Measurements from ENCODE around the gene NFIB.

The NFIB gene

DNA sequence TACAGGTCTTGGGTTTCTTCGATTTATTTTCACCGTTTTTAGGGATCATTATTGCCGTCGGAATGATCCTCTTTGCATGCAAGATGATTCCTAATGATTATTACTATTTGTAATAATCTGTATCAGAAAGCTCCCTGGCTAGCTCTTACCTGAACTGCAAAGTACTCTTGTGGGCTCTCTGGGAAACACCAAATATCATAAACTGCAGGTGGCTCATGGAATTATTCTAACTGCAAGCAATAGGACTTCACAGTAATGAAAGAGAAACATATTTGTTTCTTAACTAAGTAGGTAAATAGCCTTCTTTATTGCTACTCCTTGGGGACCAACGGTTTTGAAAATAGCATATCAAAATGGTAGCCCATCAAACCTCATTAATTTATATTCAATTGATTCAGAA lies 219.4 kb downstream of the NFIB start:
- TF ChIP-seq POU2F2 (IDR thresholded peaks at IDR 0.05; ENCODE audit: low read depth, low read length) = no peak
- TF ChIP-seq POLR2AphosphoS5 (IDR thresholded peaks at IDR 0.05; ENCODE audit: low read depth, low read length) = no peak
- FAIRE-seq = no peak

DNA sequence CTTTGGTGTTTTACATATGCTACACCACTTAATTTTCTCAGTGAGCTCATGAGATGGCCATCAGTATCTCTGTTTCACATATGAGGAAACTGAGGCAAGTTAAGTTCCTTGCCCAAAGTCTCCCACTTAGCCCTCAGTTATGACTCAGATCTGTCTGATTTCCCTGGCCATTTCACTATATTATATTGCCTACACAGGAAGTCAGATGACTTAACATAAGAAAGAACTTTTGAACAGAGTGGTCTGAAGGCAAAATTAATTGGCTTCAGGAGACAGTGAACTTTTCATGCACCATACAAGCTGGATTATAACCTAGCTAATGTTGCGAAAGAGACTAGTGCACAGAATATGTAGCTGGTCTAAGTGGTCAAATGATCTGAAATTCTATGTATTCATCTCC lies 221.6 kb downstream of the NFIB start:
- FAIRE-seq (no peak), DNase-seq (ENCODE audit: insufficient read length, low spot score) (no peak)
- TF ChIP-seq POU2F2 (IDR thresholded peaks at IDR 0.05; ENCODE audit: low read depth, low read length) (no peak), POLR2A (IDR thresholded peaks at IDR 0.05; ENCODE audit: low read depth, low read length) (no peak), POLR2AphosphoS5 (IDR thresholded peaks at IDR 0.05; ENCODE audit: low read depth, low read length) (no peak), PAX5 (IDR thresholded peaks at IDR 0.05; ENCODE audit: insufficient read depth, low read length, severe bottlenecking) (no peak), TAF1 (IDR thresholded peaks at IDR 0.05; ENCODE audit: low read depth, low read length) (no peak), SPI1 (IDR thresholded peaks at IDR 0.05; ENCODE audit: low read depth, low read length) (no peak)

More for the DNA sequence above, 219.4 kb downstream of the NFIB start:
- no peak for DNase-seq (ENCODE audit: insufficient read length, low spot score)

DNA sequence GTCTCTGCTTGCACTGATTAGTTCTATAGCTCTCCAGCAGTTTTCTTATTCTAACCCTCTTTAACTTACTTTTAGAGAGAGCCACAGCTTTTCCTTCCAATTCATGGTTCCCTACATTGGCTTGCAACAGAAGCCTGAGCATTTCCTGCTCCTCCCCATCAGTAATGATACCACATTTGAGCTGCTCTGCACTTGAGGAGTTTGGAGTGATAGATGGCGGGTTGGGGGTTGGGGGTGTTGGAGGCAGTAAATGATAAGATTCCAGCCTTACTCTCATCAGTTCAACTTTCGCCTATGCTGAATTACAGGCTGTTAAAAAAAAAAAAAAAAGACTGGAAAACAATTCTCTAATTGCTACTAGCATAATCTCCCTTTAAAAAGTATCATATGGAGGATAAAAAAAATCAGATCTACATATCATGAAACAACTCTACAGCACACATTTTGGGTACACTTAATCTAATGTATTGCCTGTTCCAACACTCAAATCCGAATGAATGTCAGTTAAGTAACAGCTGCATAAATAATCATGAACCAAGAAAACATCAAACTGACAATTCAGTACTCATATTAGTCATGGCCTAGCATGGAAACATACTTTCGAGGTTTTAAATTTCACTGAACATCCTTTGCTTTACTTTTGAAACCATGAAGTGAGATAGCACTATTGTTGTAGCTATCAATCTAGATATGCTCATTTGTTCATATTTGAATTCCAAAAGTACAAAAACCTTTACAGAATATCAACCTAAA lies 224.7 kb downstream of the NFIB start:
- TF ChIP-seq POLR2A (IDR thresholded peaks at IDR 0.05; ENCODE audit: low read depth, low read length) (no peak), POU2F2 (IDR thresholded peaks at IDR 0.05; ENCODE audit: low read depth, low read length) (no peak), POLR2AphosphoS5 (IDR thresholded peaks at IDR 0.05; ENCODE audit: low read depth, low read length) (no peak), PAX5 (IDR thresholded peaks at IDR 0.05; ENCODE audit: insufficient read depth, low read length, severe bottlenecking) (no peak)
- FAIRE-seq = no peak

DNA sequence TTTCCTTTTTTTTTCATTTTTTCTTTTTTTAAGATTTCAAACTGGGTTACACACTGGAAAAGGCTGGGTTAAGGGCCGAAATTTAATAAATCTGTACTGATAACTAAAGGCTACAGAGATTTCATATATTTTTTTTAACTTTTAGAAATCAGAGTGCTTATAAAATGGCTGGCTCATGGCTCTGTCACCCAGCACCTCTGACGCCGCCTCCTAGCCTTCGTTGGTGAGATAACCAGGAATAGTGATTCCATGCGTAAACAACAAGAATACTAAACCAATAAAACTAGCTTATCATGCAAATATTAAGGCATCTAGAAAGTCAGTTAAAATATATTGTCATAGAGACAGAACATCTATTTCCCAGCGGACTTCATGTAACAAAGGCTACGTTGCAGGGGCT lies 226.4 kb downstream of the NFIB start:
- FAIRE-seq (no peak), DNase-seq (ENCODE audit: insufficient read length, low spot score) (no peak)
- TF ChIP-seq TAF1 (IDR thresholded peaks at IDR 0.05; ENCODE audit: low read depth, low read length) (no peak), POU2F2 (IDR thresholded peaks at IDR 0.05; ENCODE audit: low read depth, low read length) (no peak)

More for the DNA sequence above, 224.7 kb downstream of the NFIB start:
- no peak for DNase-seq (ENCODE audit: insufficient read length, low spot score)

DNA sequence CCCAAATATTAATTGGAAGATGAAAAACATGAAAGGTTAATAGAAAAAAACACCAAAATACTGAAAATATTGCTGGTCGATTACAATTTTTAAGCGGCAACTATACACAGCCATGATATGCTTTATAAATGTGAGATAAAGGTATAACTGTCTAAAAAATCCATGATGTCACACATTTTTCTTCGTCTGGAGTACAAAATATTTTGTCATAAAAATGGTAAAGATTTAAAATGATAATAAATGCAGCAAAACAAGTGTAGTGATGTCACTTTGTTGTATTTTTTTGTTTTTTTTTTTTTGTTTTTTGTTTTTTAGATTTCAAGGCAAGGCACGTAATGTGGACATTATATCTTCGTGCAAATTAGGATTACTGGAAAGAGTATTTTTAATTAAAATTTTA lies 227.4 kb downstream of the NFIB start:
- TF ChIP-seq POLR2AphosphoS5 (IDR thresholded peaks at IDR 0.05; ENCODE audit: low read depth, low read length) (no peak), POU2F2 (IDR thresholded peaks at IDR 0.05; ENCODE audit: low read depth, low read length) (no peak), POLR2A (IDR thresholded peaks at IDR 0.05; ENCODE audit: low read depth, low read length) (no peak), SPI1 (IDR thresholded peaks at IDR 0.05; ENCODE audit: low read depth, low read length) (no peak), PAX5 (IDR thresholded peaks at IDR 0.05; ENCODE audit: insufficient read depth, low read length, severe bottlenecking) (no peak), TAF1 (IDR thresholded peaks at IDR 0.05; ENCODE audit: low read depth, low read length) (no peak)
- FAIRE-seq = no peak

DNA sequence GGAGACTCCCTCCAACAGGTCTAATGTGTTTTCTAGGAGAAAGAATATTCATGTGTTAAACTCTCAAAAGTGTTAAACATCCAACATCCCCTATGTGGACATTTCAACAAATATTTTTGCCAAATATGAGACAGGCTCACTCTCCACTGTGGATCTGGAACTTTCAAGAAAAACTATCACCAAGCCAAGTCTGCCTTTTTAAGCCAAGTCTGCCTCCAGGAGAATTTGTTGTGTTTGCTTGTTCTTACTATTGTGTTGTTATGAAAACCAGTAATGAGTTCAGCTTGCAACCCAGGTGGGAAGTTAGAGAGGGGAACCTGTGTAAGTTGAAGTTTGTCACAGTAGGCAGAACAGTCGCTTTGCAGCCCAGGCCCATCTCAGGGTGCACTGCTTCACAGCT lies 228.1 kb downstream of the NFIB start:
- FAIRE-seq = no peak

More for the DNA sequence above, 227.4 kb downstream of the NFIB start:
- no peak for DNase-seq (ENCODE audit: insufficient read length, low spot score)

DNA sequence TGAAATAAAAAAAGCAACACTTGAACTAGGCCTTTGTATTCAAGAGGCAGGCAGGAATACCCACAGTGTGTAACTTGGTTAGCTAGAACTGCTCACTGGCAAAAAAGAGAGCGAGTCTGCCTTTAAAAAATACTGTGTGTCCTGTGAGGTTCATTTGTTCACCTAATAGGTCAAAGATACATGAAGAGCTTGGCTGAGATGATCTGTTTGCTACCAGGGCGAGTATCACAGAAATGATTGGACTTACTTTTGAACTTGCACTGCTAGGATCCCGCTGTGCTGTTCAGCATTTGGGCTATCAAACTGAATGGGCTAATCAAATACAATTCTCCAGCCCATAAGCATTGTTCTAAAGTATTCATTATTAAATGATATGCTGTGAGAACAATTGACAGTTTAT lies 229.1 kb downstream of the NFIB start:
- DNase-seq (ENCODE audit: insufficient read length, low spot score) (no peak), FAIRE-seq (no peak)
- TF ChIP-seq TAF1 (IDR thresholded peaks at IDR 0.05; ENCODE audit: low read depth, low read length) (no peak), POLR2AphosphoS5 (IDR thresholded peaks at IDR 0.05; ENCODE audit: low read depth, low read length) (no peak), PAX5 (IDR thresholded peaks at IDR 0.05; ENCODE audit: insufficient read depth, low read length, severe bottlenecking) (no peak), POLR2A (IDR thresholded peaks at IDR 0.05; ENCODE audit: low read depth, low read length) (no peak), SPI1 (IDR thresholded peaks at IDR 0.05; ENCODE audit: low read depth, low read length) (no peak), POU2F2 (IDR thresholded peaks at IDR 0.05; ENCODE audit: low read depth, low read length) (no peak)

More for the DNA sequence above, 228.1 kb downstream of the NFIB start:
- no peak for DNase-seq (ENCODE audit: insufficient read length, low spot score)
- TF ChIP-seq TAF1 (IDR thresholded peaks at IDR 0.05; ENCODE audit: low read depth, low read length) (no peak), POLR2A (IDR thresholded peaks at IDR 0.05; ENCODE audit: low read depth, low read length) (no peak), POLR2AphosphoS5 (IDR thresholded peaks at IDR 0.05; ENCODE audit: low read depth, low read length) (no peak), SPI1 (IDR thresholded peaks at IDR 0.05; ENCODE audit: low read depth, low read length) (no peak), PAX5 (IDR thresholded peaks at IDR 0.05; ENCODE audit: insufficient read depth, low read length, severe bottlenecking) (no peak), POU2F2 (IDR thresholded peaks at IDR 0.05; ENCODE audit: low read depth, low read length) (no peak)

DNA sequence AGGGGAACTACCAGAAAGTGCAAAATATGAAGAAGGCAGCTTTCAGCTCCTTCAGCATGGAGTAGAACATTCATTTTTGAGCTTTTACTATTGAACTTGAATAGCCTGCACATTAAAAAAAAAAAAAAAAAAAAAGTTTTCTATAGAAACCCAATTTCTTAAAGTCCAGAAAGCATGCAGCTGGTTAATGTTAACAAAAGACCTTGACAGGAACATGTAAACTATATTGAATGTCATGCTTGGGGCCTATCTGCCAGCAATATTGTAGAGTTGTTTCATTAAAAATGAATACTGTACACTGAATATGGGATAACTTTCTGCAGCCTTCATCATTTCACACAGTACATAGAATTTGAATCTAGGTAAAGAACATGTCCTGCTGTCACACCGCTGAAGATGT lies 230.6 kb downstream of the NFIB start:
- TF ChIP-seq POLR2AphosphoS5 (IDR thresholded peaks at IDR 0.05; ENCODE audit: low read depth, low read length) (no peak), POLR2A (IDR thresholded peaks at IDR 0.05; ENCODE audit: low read depth, low read length) (no peak), PAX5 (IDR thresholded peaks at IDR 0.05; ENCODE audit: insufficient read depth, low read length, severe bottlenecking) (no peak), TAF1 (IDR thresholded peaks at IDR 0.05; ENCODE audit: low read depth, low read length) (no peak), POU2F2 (IDR thresholded peaks at IDR 0.05; ENCODE audit: low read depth, low read length) (no peak), SPI1 (IDR thresholded peaks at IDR 0.05; ENCODE audit: low read depth, low read length) (no peak)
- DNase-seq (ENCODE audit: insufficient read length, low spot score) (no peak), FAIRE-seq (no peak)

DNA sequence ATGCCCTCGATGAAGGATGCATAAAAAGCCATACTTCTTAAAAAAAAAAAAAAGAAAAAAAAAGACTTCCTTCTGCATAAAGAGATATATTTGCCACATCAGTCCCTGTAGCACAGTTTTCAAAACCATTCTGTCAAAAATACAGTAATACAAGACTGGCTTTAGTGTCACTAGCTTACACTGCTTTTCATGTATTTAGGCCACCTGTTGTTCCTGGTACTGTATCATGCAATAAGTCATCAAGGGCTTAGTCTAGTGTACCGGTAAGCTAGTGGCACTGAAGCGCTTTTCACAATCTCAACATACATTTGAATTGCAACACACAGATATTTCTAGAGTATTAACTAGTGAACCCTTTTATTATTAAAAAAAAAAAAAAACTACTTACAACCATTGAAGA lies 231.2 kb downstream of the NFIB start:
- TF ChIP-seq POLR2A (IDR thresholded peaks at IDR 0.05; ENCODE audit: low read depth, low read length) (no peak), SPI1 (IDR thresholded peaks at IDR 0.05; ENCODE audit: low read depth, low read length) (no peak), PAX5 (IDR thresholded peaks at IDR 0.05; ENCODE audit: insufficient read depth, low read length, severe bottlenecking) (no peak), POLR2AphosphoS5 (IDR thresholded peaks at IDR 0.05; ENCODE audit: low read depth, low read length) (no peak), POU2F2 (IDR thresholded peaks at IDR 0.05; ENCODE audit: low read depth, low read length) (no peak), TAF1 (IDR thresholded peaks at IDR 0.05; ENCODE audit: low read depth, low read length) (no peak)
- no peak for FAIRE-seq

DNA sequence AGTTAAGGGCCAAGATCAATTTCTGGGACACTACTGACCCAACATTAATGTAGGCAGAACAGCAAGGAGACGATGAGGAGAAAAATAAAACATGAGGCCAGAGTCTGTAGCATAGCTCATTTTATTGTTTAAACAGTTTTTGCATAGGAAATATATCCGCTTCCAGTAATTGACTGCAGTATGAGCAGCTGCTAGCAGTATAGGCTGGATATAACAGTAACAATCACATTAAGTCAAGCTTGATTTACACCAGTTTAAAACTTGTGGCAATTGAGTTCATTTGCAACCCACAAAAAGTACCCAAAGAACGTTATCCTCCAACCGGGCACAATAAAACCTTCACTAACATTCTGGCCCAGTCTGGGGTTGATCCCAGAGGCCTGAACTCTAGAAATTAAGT lies 232.2 kb downstream of the NFIB start:
- no peak for TF ChIP-seq PAX5 (IDR thresholded peaks at IDR 0.05; ENCODE audit: insufficient read depth, low read length, severe bottlenecking)
- TF ChIP-seq POU2F2 (IDR thresholded peaks at IDR 0.05; ENCODE audit: low read depth, low read length) = no peak
- no peak for TF ChIP-seq POLR2AphosphoS5 (IDR thresholded peaks at IDR 0.05; ENCODE audit: low read depth, low read length)
- TF ChIP-seq TAF1 (IDR thresholded peaks at IDR 0.05; ENCODE audit: low read depth, low read length) = no peak
- no peak for TF ChIP-seq POLR2A (IDR thresholded peaks at IDR 0.05; ENCODE audit: low read depth, low read length)
- no peak for TF ChIP-seq SPI1 (IDR thresholded peaks at IDR 0.05; ENCODE audit: low read depth, low read length)
- DNase-seq (ENCODE audit: insufficient read length, low spot score) (no peak), FAIRE-seq (no peak)

More for the DNA sequence above, 231.2 kb downstream of the NFIB start:
- DNase-seq (ENCODE audit: insufficient read length, low spot score) = no peak
